Smooth muscle cell (in vitro differentiated cells): ENCODE results near the gene ALDH3A1. TPM values are rescaled to one million over a fixed set of nuclear protein-coding genes. Genes with fewer than 3 reads are reported as not detected.

Source experiments
- DNase-seq: peaks from one replicate; lab custom pipeline; 2025; ENCODE audit not compliant: unreplicated experiment; lab: John Stamatoyannopoulos, UW
- H2AFZ ChIP-seq: fragments of 200-600 bp; sonication (generic); 2 replicates; pipeline ENCODE4 v1.6.0; 2016; ENCODE audit warnings: antibody characterized with exemption, low read depth, mild to moderate bottlenecking
- H3F3A ChIP-seq: fragments of 200-600 bp; sonication (generic); 2 replicates; pipeline ENCODE4 v1.6.0; 2017; ENCODE audit warnings: antibody characterized with exemption, low read depth
- H3K27ac ChIP-seq: fragments of 200-600 bp; sonication (generic); 2 replicates; pipeline ENCODE4 v1.5.1; 2016; ENCODE audit warnings: low read depth, mild to moderate bottlenecking
- H3K27me3 ChIP-seq: fragments of 200-600 bp; sonication (generic); 2 replicates; pipeline ENCODE4 v1.6.1; 2016; ENCODE audit warnings: low read depth, mild to moderate bottlenecking
- H3K36me3 ChIP-seq: fragments of 200-600 bp; sonication (generic); 2 replicates; pipeline ENCODE4 v1.5.1; 2016; ENCODE audit warnings: low read depth
- H3K4me1 ChIP-seq: fragments of 200-600 bp; sonication (generic); 2 replicates; pipeline ENCODE4 v1.5.1; 2016; ENCODE audit warnings: low read depth
- H3K4me2 ChIP-seq: fragments of 200-600 bp; sonication (generic); 2 replicates; pipeline ENCODE4 v1.6.0; 2016; ENCODE audit warnings: mild to moderate bottlenecking
- H3K4me3 ChIP-seq: fragments of 200-600 bp; sonication (generic); 2 replicates; pipeline ENCODE4 v1.5.1; 2016; ENCODE audit warnings: mild to moderate bottlenecking
- H3K79me2 ChIP-seq: fragments of 200-600 bp; sonication (generic); 2 replicates; pipeline ENCODE4 v1.6.0; 2016; ENCODE audit warnings: low read depth, mild to moderate bottlenecking
- H3K9ac ChIP-seq: fragments of 200-600 bp; sonication (generic); 2 replicates; pipeline ENCODE4 v1.6.0; 2016; ENCODE audit warnings: low read depth
- H3K9me3 ChIP-seq: fragments of 200-600 bp; sonication (generic); replicated peaks from 2 replicates; pipeline ENCODE4 v1.5.1; 2016; ENCODE audit warnings: low read depth
- H4K20me1 ChIP-seq: fragments of 200-600 bp; sonication (generic); 2 replicates; pipeline ENCODE4 v1.6.0; 2016; ENCODE audit warnings: low read depth
- WGBS: methylation state at CpG from one replicate; pipeline ENCODE4 v1.1.7; 2016; ENCODE audit warnings: low lambda C conversion rate; 5-methylcytosine and 5-hydroxymethylcytosine counted together
- polyA plus RNA-seq: library from polyadenylated mRNA; unstranded; fragments of >200 nt; fragmentation: Nextera tagmentation; extraction: Ambion mirVana; gene quantifications from 2 replicates; pipeline ENCODE4 v1.2.1, GENCODE V29; 2016
- total RNA-seq: library from RNA; depleted of rRNA; stranded (reverse); fragments of >200 nt; gene quantifications from 2 replicates; pipeline ENCODE4 v1.2.3, GENCODE V29; 2014
- TF ChIP-seq, protein P1 (sequence below): fragments of 200-600 bp; sonication (generic); IDR thresholded peaks from 2 replicates; pipeline ENCODE4 v1.5.1; 2017; ENCODE audit warnings: borderline replicate concordance, mild to moderate bottlenecking, antibody characterized with exemption; ENCODE audit not compliant: insufficient read depth, poor library complexity, severe bottlenecking

ALDH3A1 gene
- total and polyA plus RNA-seq, 2 experiments from 2014 or later, result 0.18 TPM; not detected in 1

DNA sequence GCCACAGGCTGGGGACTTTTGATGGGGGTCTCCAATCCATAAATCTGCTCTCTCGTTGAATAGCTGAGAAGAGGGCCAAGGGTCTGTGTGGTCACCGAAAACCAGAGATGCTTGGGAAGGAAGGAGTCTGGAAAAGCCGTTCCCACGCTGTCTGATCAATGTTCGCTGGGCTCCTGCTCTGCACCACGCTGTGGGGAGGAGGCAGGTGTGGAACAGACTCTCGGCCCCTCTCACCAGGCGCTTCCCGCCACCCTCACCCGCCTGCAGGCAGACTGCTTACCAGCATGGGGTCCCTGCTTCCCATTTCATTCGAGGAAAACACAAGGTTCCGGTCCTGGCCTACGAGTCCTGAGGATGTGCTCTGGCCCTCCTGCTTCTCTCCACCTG lies 702 bp upstream of the ALDH3A1 start:
- H3K79me2 ChIP-seq, result no peaks in the 10 kb centered on the region
- no peaks in the 10 kb centered on the region for H4K20me1 ChIP-seq
- no peaks in the 10 kb centered on the region for H3K9me3 ChIP-seq
- H3F3A ChIP-seq, result no peaks in the 10 kb centered on the region
- TF ChIP-seq, protein P1, sequence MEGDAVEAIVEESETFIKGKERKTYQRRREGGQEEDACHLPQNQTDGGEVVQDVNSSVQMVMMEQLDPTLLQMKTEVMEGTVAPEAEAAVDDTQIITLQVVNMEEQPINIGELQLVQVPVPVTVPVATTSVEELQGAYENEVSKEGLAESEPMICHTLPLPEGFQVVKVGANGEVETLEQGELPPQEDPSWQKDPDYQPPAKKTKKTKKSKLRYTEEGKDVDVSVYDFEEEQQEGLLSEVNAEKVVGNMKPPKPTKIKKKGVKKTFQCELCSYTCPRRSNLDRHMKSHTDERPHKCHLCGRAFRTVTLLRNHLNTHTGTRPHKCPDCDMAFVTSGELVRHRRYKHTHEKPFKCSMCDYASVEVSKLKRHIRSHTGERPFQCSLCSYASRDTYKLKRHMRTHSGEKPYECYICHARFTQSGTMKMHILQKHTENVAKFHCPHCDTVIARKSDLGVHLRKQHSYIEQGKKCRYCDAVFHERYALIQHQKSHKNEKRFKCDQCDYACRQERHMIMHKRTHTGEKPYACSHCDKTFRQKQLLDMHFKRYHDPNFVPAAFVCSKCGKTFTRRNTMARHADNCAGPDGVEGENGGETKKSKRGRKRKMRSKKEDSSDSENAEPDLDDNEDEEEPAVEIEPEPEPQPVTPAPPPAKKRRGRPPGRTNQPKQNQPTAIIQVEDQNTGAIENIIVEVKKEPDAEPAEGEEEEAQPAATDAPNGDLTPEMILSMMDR, result no peak
- WGBS, result 78% methylated on average over 13 of the region's 13 CpGs
- H3K4me3 ChIP-seq, result no peak overlapping the region
- H2AFZ ChIP-seq, result no peak overlapping the region
- no peaks in the 10 kb centered on the region for H3K36me3 ChIP-seq
- peaks cover 6% of the 10 kb centered on the region for H3K4me1 ChIP-seq
- no peak overlapping the region for H3K27ac ChIP-seq
- no peak for DNase-seq
- H3K27me3 ChIP-seq, result peaks cover 7% of the 10 kb centered on the region
- H3K9ac ChIP-seq, result no peak overlapping the region
- no peak overlapping the region for H3K4me2 ChIP-seq

DNA sequence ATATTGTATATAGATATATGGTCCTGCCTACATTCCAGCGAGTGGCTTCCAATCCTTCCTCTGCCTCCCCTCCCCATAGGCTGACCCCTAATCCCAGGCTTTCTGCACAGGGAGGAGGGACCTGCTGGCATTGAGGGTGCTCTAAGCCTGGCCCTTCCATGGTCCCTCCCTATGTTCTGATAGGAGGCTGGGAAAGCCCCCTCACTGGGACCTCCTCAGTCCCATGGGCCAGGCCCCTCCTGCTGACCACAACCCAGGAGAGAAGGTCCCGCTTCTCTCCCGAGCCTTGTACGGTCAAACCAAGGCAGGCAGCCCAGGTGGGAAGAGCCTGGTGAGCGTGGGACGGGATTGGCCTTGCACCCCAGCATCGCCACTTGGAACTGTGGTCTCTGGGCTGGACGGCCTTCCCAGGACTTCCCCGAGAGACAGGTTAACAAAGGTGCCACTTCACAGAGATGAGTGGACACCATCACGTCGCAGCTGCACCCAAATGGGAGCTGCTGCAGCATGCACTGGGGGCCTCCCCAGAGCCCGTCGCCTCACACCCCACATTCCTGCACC lies 859 bp downstream of the ALDH3A1 start:
- H3K9ac ChIP-seq, result no peak overlapping the region
- peaks cover 7% of the 10 kb centered on the region for H3K27me3 ChIP-seq
- H3K27ac ChIP-seq, result no peak overlapping the region
- no peak for DNase-seq
- H3K36me3 ChIP-seq, result no peaks in the 10 kb centered on the region
- H2AFZ ChIP-seq, result no peak overlapping the region
- H3K79me2 ChIP-seq, result no peaks in the 10 kb centered on the region
- no peaks in the 10 kb centered on the region for H4K20me1 ChIP-seq
- peaks cover 6% of the 10 kb centered on the region for H3K4me1 ChIP-seq
- TF ChIP-seq, protein P1, result no peak
- no peak overlapping the region for H3K4me2 ChIP-seq
- no peaks in the 10 kb centered on the region for H3F3A ChIP-seq
- H3K4me3 ChIP-seq, result no peak overlapping the region
- 93% methylated on average over 13 of the region's 13 CpGs for WGBS
- no peaks in the 10 kb centered on the region for H3K9me3 ChIP-seq

DNA sequence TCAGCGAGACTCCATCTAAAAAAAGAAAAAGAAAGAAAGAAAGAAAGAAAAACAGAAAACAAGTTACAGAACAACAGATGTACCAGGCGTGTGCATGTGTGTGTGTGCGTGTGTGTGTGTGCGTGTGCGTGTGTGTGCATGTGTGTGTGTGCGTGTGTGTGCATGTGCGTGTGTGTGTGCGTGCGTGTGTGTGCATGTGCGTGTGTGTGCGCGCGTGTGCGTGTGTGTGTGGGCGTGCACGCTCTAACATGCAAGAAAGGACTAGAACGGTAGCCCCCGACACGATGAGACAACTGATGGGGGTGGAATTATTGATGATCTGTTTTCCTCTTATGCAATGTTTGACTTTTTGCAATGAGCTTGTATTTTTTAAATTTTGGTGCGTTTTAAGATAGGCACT lies 1.6 kb downstream of the ALDH3A1 start:
- Histone ChIP-seq H3K4me3 (no peak overlapping the region), H3K9ac (no peak overlapping the region), H3K79me2 (no peaks in the 10 kb centered on the region), H3K27me3 (peaks cover 7% of the 10 kb centered on the region), H3F3A (no peaks in the 10 kb centered on the region), H3K4me1 (peaks cover 6% of the 10 kb centered on the region), H2AFZ (no peak overlapping the region), H3K9me3 (no peaks in the 10 kb centered on the region), H3K27ac (no peak overlapping the region), H3K4me2 (no peak overlapping the region), H4K20me1 (no peaks in the 10 kb centered on the region), H3K36me3 (no peaks in the 10 kb centered on the region)
- TF ChIP-seq, protein P1, result no peak
- WGBS, result 90% methylated on average over 20 of the region's 20 CpGs
- no peak for DNase-seq

DNA sequence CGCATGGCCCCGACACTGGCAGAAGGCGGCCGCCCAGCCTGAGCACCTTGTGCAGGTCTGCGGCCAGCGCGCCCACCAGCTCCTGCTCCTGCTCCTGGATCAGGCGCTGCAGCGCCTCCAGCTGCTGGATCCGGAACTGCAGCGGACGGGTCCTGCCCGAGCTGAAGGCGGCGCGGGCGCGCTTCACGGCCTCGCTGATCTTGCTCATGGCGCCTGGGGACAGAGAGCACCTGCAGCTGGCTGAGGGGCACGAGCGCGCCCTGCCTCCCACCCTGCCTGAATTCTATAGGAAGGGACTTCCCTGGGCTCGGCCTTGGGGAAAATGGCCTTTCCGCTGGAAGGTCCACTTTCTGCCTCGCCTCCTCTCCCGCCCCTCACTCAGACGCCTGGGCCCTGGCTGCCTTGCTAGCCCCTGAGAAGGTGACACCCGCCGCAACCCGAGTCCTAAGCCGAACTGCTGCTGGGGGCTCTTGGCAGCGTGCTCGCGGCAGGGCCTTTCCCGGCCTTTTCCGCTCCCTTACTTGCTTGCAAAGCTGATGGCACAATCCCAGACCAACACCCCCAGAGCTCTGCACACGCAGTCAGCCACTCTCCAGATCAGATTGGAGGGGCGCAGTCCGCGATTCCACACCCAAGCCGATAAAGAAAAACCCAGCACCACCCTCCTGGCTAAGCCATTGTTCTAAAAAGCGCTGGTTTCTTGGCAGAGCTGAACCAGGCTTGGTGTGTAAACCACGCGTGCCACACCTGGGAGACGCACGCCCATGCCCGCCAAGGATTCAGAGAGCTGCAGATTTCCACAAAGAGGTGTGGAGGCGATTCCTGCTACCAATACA lies 3.0 kb downstream of the ALDH3A1 start:
- Histone ChIP-seq H3K9me3 (no peaks in the 10 kb centered on the region), H2AFZ (no peak overlapping the region), H4K20me1 (no peaks in the 10 kb centered on the region), H3K4me1 (peaks cover 6% of the 10 kb centered on the region), H3K4me2 (peak overlapping the region; percentile 84), H3K79me2 (no peaks in the 10 kb centered on the region), H3K36me3 (no peaks in the 10 kb centered on the region), H3K27ac (no peak overlapping the region), H3K9ac (no peak overlapping the region), H3K4me3 (peak overlapping the region; percentile 45), H3F3A (no peaks in the 10 kb centered on the region), H3K27me3 (peaks cover 7% of the 10 kb centered on the region)
- peak; percentile 68 for DNase-seq
- TF ChIP-seq, protein P1, result peak; percentile 87
- WGBS, result 38% methylated on average over 47 of the region's 50 CpGs
